GM10847 (cell line): Measurements from ENCODE around the gene TIFAB.

ENCODE experiments used
- POLR2A ChIP-seq: IDR thresholded peaks from 2 replicates; pipeline ENCODE4 v1.6.1; 2011; ENCODE audit not compliant: insufficient read length; ENCODE audit errors: extremely low read depth

The TIFAB gene

GRCh38 chr5:135452321-135453030 lies at the start of gene TIFAB:
Gene TIFAB (minus strand): TSS chr5:135452351. CDS start chr5:135449939, 2,412 bp downstream.
- TF ChIP-seq POLR2A = no peak

- TF ChIP-seq POLR2A = no peak
Measured at GRCh38 chr5:135498637-135498995, 46.5 kb upstream of the TIFAB start.

GRCh38 chr5:135497971-135498636 lies 46.0 kb upstream of the TIFAB start:
- TF ChIP-seq POLR2A = no peak

- no peak for TF ChIP-seq POLR2A
Measured at GRCh38 chr5:135494196-135494595, 42.0 kb upstream of the TIFAB start.

GRCh38 chr5:135493406-135494180 lies 41.4 kb upstream of the TIFAB start:
- TF ChIP-seq POLR2A = no peak

GRCh38 chr5:135492319-135492626 lies 40.1 kb upstream of the TIFAB start:
- no peak for TF ChIP-seq POLR2A

GRCh38 chr5:135491552-135492318 lies 39.6 kb upstream of the TIFAB start:
- TF ChIP-seq POLR2A = no peak

- no peak for TF ChIP-seq POLR2A
Measured at GRCh38 chr5:135491038-135491551, 38.9 kb upstream of the TIFAB start.

- TF ChIP-seq POLR2A = no peak
Measured at GRCh38 chr5:135490245-135491037, 38.3 kb upstream of the TIFAB start.

- TF ChIP-seq POLR2A = no peak
Measured at GRCh38 chr5:135489466-135490244, 37.5 kb upstream of the TIFAB start.

GRCh38 chr5:135488727-135489465 lies 36.7 kb upstream of the TIFAB start:
- no peak for TF ChIP-seq POLR2A

- TF ChIP-seq POLR2A = no peak
Measured at GRCh38 chr5:135487839-135488514, 35.8 kb upstream of the TIFAB start.

- no peak for TF ChIP-seq POLR2A
Measured at GRCh38 chr5:135487037-135487395, 34.9 kb upstream of the TIFAB start.
